Ovary (tissue), 9 donors: Measurements from ENCODE around the gene CCDC174. TPM values are rescaled to one million over a fixed set of nuclear protein-coding genes. Genes with fewer than 3 reads are reported as not detected.
"Not testable (repeated sequence)": the region's sequence is repeated elsewhere in the genome, so short reads cannot be mapped to it uniquely, and the experiment has no call there.

Source experiments
- DNase-seq, 5 donors: peaks; one replicate each; pipeline ENCODE4 v3.0.0-alpha.2; 2019 to 2020
- H3K27ac ChIP-seq, 2 donors: fragments of 200-600 bp; one replicate each; pipeline versions ENCODE4 v1.5.1 to v1.8.0; 2019 to 2022
- H3K27me3 ChIP-seq: fragments of 200-600 bp; one replicate; pipeline ENCODE4 v1.8.0; 2022
- H3K36me3 ChIP-seq: fragments of 200-600 bp; sonication (generic); one replicate; pipeline ENCODE4 v1.5.1; 2019
- H3K4me1 ChIP-seq: one replicate; pipeline ENCODE4 v1.8.1; 2013; ENCODE audit warnings: mild to moderate bottlenecking, moderate library complexity; ENCODE audit not compliant: insufficient read depth
- H3K4me3 ChIP-seq: fragments of 200-600 bp; sonication (generic); one replicate; pipeline ENCODE4 v1.5.1; 2017
- H3K9me3 ChIP-seq, 2 donors: fragments of 200-600 bp in 1 of 2; sonication (generic) in 1 of 2; one replicate each; pipeline versions ENCODE4 v1.5.1 to v1.8.1; 2013 to 2019; ENCODE audit warnings: mild to moderate bottlenecking in 1 of 2, moderate library complexity in 1 of 2
- EP300 ChIP-seq: sonication (generic); formaldehyde crosslinking; IDR thresholded peaks from one replicate; pipeline ENCODE4 v1.6.1; 2017; ENCODE audit warnings: antibody characterized with exemption
- POLR2A ChIP-seq: fragments of 450-650 bp; IDR thresholded peaks from one replicate; pipeline ENCODE4 v1.6.1; 2017; ENCODE audit warnings: antibody characterized with exemption, mild to moderate bottlenecking, moderate library complexity
- WGBS, 3 donors: extraction: QIAGEN DNeasy Blood & Tissue Kit in 1 of 3; methylation state at CpG; one replicate each; pipeline versions ENCODE4 v1.1.5 to v1.1.7; 2013 to 2017; 5-methylcytosine and 5-hydroxymethylcytosine counted together
- intact Hi-C, 4 donors: fragments of 100-400 bp; cut with DNase I; formaldehyde crosslinking; loops; one replicate each; pipeline versions ENCODE4 v1.11.0 to v1.15.1; 2022 to 2023
- polyA plus RNA-seq, 2 donors: library from polyadenylated mRNA; stranded (reverse); fragments of 200-250 nt in 1 of 2; fragments of 350-450 nt in 1 of 2; fragmentation: Illumina TruSeq in 1 of 2; extraction: RNeasy Lipid Tissue Mini Kit (QIAGEN cat#74804) in 1 of 2; gene quantifications; one replicate each; pipeline ENCODE4 v1.2.3, GENCODE V29; 2013 to 2014
- total RNA-seq, 7 donors: library from RNA; depleted of rRNA in 2 of 7; stranded (reverse); fragments of >200 nt in 2 of 7; fragmentation: NEBNext Ultra II Directional in 3 of 7; extraction: Animal tissue kit (Norgen Biotek cat#: 25700) in 3 of 7; gene quantifications; one replicate each; pipeline versions ENCODE4 v1.1.0 to v1.2.4, GENCODE V29; 2016 to 2023
- TF ChIP-seq, protein P1 (sequence below), 3 donors: fragments of 450-650 bp in 2 of 3; fragments of 200-600 bp in 1 of 3; IDR thresholded peaks; one replicate each; pipeline versions ENCODE4 v1.5.1 to v1.8.0; 2016 to 2022; ENCODE audit warnings: antibody characterized with exemption in 3 of 3, mild to moderate bottlenecking in 1 of 3
- donor health status: DM: no; HTN: no; CAD: no; lungs with moderate emphysema.
- donor health status: DM: no; HTN: no; CAD: no.
- donor health status: Bipolar disorder and iron deficiency.
- donor health status: DM: yes; HTN: yes; CAD: no.
- donor health status: DM: no; HTN: no; CAD: no.
- donor health status: DM: yes; HTN: yes; CAD: no.

Gene CCDC174
- total and polyA plus RNA-seq, 9 donors = 18.8 to 35.5 (median 25.2) TPM

- Histone ChIP-seq H3K36me3 (no peaks in the 10 kb centered on the region), H3K9me3 (no peaks in the 10 kb centered on the region), H3K27ac (no peak overlapping the region), H3K4me1 (peaks cover 4% of the 10 kb centered on the region), H3K4me3 (no peak overlapping the region), H3K27me3 (no peaks in the 10 kb centered on the region)
- intact Hi-C loops = no loop called here
- WGBS, 3 donors = 56 to 63% (median 58%) methylated on average over 8 of the region's 8 CpGs
- no peak for TF ChIP-seq POLR2A
- TF ChIP-seq, protein P1, sequence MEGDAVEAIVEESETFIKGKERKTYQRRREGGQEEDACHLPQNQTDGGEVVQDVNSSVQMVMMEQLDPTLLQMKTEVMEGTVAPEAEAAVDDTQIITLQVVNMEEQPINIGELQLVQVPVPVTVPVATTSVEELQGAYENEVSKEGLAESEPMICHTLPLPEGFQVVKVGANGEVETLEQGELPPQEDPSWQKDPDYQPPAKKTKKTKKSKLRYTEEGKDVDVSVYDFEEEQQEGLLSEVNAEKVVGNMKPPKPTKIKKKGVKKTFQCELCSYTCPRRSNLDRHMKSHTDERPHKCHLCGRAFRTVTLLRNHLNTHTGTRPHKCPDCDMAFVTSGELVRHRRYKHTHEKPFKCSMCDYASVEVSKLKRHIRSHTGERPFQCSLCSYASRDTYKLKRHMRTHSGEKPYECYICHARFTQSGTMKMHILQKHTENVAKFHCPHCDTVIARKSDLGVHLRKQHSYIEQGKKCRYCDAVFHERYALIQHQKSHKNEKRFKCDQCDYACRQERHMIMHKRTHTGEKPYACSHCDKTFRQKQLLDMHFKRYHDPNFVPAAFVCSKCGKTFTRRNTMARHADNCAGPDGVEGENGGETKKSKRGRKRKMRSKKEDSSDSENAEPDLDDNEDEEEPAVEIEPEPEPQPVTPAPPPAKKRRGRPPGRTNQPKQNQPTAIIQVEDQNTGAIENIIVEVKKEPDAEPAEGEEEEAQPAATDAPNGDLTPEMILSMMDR (IDR thresholded peaks at IDR 0.05) = no peak
- TF ChIP-seq EP300 = no peak
- DNase-seq = no peak
These were observed 45.8 kb upstream of the CCDC174 start for GRCh38 chr3:14605744-14606143.

DNA sequence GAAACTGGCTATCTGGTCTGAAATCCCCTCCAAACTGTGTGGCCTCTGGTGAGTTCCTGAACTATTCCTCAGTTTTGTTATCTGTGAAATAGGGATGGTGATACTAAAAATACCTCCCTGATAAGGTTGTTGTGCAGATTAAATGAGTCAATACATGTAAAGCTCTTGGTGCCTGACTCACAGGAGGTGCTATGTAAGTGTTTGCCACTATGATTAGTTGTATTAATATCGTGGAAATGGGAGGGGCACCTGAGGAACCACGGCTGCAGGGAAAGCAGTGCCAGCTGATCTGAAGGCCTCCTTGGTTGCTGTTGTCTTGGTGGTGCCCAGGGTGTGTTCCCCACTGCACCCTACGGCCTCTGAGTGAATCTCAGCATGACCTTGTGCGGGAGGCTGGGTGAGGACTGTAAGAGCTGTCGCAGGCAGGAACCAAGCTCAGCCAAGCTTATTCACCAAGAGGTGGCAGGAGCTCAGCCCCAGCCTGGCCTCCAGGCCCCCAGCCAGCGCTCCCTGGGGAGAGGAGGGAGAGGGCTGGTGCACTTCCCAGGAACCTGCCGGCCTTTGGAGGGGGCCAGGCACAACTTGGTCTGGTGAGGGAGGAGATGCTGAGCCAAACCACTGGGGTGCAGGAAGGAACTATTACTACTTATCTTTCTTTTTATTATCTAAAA is 44.8 kb upstream of the CCDC174 start:
- Histone ChIP-seq H3K27ac (no peak overlapping the region), H3K4me1 (peaks cover 4% of the 10 kb centered on the region), H3K9me3 (no peaks in the 10 kb centered on the region), H3K27me3 (no peaks in the 10 kb centered on the region), H3K36me3 (no peaks in the 10 kb centered on the region), H3K4me3 (no peak overlapping the region)
- TF ChIP-seq POLR2A = no peak
- WGBS, 3 donors = 44 to 56% (median 48%) methylated on average over 7 of the region's 7 CpGs
- intact Hi-C loops = no loop called here
- DNase-seq = no peak

DNA sequence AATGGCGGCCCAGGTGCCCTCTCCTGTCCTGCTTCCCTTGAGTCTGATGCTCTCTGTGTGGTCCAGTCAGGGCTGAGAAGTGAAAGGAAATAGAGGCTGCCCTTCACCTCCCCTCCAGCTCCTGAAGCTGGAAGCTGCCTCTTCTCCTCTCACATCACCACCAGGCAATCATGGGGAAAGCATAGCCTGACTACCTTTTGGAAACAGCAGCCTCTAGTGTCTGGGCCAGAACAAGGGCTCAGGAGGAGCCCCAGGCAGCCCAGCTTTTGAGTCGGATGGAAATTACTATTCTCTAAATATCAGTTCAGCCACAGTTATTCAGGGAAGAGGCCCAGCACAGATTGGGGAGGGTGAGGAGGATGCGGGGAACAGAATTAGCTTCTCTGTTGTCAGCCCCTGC is 43.3 kb upstream of the CCDC174 start:
- WGBS, 3 donors = 71 to 76% (median 74%) methylated on average over 3 of the region's 3 CpGs
- no peak for DNase-seq
- no peaks in the 10 kb centered on the region for H3K36me3 ChIP-seq
- H3K27ac ChIP-seq = no peak overlapping the region
- H3K27me3 ChIP-seq = no peaks in the 10 kb centered on the region
- intact Hi-C loops = no loop called here
- no peak for TF ChIP-seq POLR2A
- no peak for TF ChIP-seq EP300
- TF ChIP-seq, protein P1 (IDR thresholded peaks at IDR 0.05) = no peak
- no peaks in the 10 kb centered on the region for H3K9me3 ChIP-seq
- H3K4me1 ChIP-seq = no peaks in the 10 kb centered on the region
- H3K4me3 ChIP-seq = no peak overlapping the region

DNA sequence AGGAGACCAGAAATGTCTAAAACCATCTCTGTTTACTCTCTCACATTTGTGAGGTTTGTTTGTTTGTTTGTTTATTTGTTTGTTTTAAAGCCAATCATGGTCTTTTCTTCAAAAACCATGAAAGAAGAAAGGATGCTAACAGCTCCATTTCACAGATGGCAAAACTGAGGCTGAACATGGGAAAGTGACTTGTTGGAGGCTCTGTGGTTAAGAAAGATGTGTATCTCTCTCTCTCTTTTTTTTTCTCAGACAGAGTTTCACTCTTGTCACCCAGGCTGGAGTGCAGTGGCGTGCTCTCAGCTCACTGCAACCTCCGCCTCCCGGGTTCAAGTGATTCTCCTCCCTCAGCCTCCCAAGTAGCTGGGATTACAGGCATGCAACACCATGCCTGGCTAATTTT is 42.5 kb upstream of the CCDC174 start:
- H3K4me3 ChIP-seq, H3K9me3 ChIP-seq, H3K27me3 ChIP-seq, H3K36me3 ChIP-seq, intact Hi-C loops, DNase-seq, H3K4me1 ChIP-seq, H3K27ac ChIP-seq: not testable (repeated sequence)
- 92 to 94% (median 92%) methylated on average over 3 of the region's 3 CpGs for WGBS, 3 donors

DNA sequence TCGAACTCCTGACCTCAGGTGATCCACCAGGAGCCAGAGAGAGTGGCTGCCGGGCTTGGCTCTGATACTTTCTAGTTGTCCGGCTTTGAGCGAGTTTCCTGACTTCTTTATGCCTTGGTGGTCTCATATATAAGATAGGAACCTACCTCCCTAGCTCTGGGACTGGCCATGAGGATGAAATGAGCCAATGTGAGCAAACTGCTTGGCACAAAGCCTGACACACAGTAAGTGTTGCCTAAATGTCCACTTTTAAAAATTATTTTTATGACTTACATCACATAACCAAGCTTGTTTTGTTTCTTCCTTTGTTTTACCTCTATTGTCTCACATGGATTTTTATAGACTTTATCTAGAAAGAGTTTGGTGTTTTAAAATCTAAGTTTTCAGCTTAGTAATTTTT is 42.1 kb upstream of the CCDC174 start:
- H3K27ac ChIP-seq = no peak overlapping the region
- DNase-seq = no peak
- H3K27me3 ChIP-seq = no peaks in the 10 kb centered on the region
- no peaks in the 10 kb centered on the region for H3K36me3 ChIP-seq
- H3K4me1 ChIP-seq = no peaks in the 10 kb centered on the region
- WGBS, 3 donors = 62 to 79% (median 71%) methylated on average over 4 of the region's 4 CpGs
- no peak overlapping the region for H3K4me3 ChIP-seq
- intact Hi-C loops = no loop called here
- H3K9me3 ChIP-seq = no peaks in the 10 kb centered on the region
- TF ChIP-seq, protein P1 (IDR thresholded peaks at IDR 0.05) = no peak
- TF ChIP-seq POLR2A (no peak), EP300 (no peak)
